Smooth muscle cell (in vitro differentiated cells): ENCODE data around the gene LINGO3. TPM values are rescaled to one million over a fixed set of nuclear protein-coding genes. Genes with fewer than 3 reads are reported as not detected.

Experiments used
- DNase-seq: peaks from one replicate; lab custom pipeline; 2025; ENCODE audit not compliant: unreplicated experiment; lab: John Stamatoyannopoulos, UW
- H2AFZ ChIP-seq: fragments of 200-600 bp; sonication (generic); 2 replicates; pipeline ENCODE4 v1.6.0; 2016; ENCODE audit warnings: antibody characterized with exemption, low read depth, mild to moderate bottlenecking
- H3F3A ChIP-seq: fragments of 200-600 bp; sonication (generic); 2 replicates; pipeline ENCODE4 v1.6.0; 2017; ENCODE audit warnings: antibody characterized with exemption, low read depth
- H3K27ac ChIP-seq: fragments of 200-600 bp; sonication (generic); 2 replicates; pipeline ENCODE4 v1.5.1; 2016; ENCODE audit warnings: low read depth, mild to moderate bottlenecking
- H3K27me3 ChIP-seq: fragments of 200-600 bp; sonication (generic); 2 replicates; pipeline ENCODE4 v1.6.1; 2016; ENCODE audit warnings: low read depth, mild to moderate bottlenecking
- H3K36me3 ChIP-seq: fragments of 200-600 bp; sonication (generic); 2 replicates; pipeline ENCODE4 v1.5.1; 2016; ENCODE audit warnings: low read depth
- H3K4me1 ChIP-seq: fragments of 200-600 bp; sonication (generic); 2 replicates; pipeline ENCODE4 v1.5.1; 2016; ENCODE audit warnings: low read depth
- H3K4me2 ChIP-seq: fragments of 200-600 bp; sonication (generic); 2 replicates; pipeline ENCODE4 v1.6.0; 2016; ENCODE audit warnings: mild to moderate bottlenecking
- H3K4me3 ChIP-seq: fragments of 200-600 bp; sonication (generic); 2 replicates; pipeline ENCODE4 v1.5.1; 2016; ENCODE audit warnings: mild to moderate bottlenecking
- H3K79me2 ChIP-seq: fragments of 200-600 bp; sonication (generic); 2 replicates; pipeline ENCODE4 v1.6.0; 2016; ENCODE audit warnings: low read depth, mild to moderate bottlenecking
- H3K9ac ChIP-seq: fragments of 200-600 bp; sonication (generic); 2 replicates; pipeline ENCODE4 v1.6.0; 2016; ENCODE audit warnings: low read depth
- H3K9me3 ChIP-seq: fragments of 200-600 bp; sonication (generic); replicated peaks from 2 replicates; pipeline ENCODE4 v1.5.1; 2016; ENCODE audit warnings: low read depth
- H4K20me1 ChIP-seq: fragments of 200-600 bp; sonication (generic); 2 replicates; pipeline ENCODE4 v1.6.0; 2016; ENCODE audit warnings: low read depth
- WGBS: methylation state at CpG from one replicate; pipeline ENCODE4 v1.1.7; 2016; ENCODE audit warnings: low lambda C conversion rate; 5-methylcytosine and 5-hydroxymethylcytosine counted together
- polyA plus RNA-seq: library from polyadenylated mRNA; unstranded; fragments of >200 nt; fragmentation: Nextera tagmentation; extraction: Ambion mirVana; gene quantifications from 2 replicates; pipeline ENCODE4 v1.2.1, GENCODE V29; 2016
- total RNA-seq: library from RNA; depleted of rRNA; stranded (reverse); fragments of >200 nt; gene quantifications from 2 replicates; pipeline ENCODE4 v1.2.3, GENCODE V29; 2014
- TF ChIP-seq, protein P1 (sequence below): fragments of 200-600 bp; sonication (generic); IDR thresholded peaks from 2 replicates; pipeline ENCODE4 v1.5.1; 2017; ENCODE audit warnings: borderline replicate concordance, mild to moderate bottlenecking, antibody characterized with exemption; ENCODE audit not compliant: insufficient read depth, poor library complexity, severe bottlenecking

LINGO3 gene
- total and polyA plus RNA-seq, 2 experiments from 2014 or later: 0.31 TPM; not detected in 1

DNA sequence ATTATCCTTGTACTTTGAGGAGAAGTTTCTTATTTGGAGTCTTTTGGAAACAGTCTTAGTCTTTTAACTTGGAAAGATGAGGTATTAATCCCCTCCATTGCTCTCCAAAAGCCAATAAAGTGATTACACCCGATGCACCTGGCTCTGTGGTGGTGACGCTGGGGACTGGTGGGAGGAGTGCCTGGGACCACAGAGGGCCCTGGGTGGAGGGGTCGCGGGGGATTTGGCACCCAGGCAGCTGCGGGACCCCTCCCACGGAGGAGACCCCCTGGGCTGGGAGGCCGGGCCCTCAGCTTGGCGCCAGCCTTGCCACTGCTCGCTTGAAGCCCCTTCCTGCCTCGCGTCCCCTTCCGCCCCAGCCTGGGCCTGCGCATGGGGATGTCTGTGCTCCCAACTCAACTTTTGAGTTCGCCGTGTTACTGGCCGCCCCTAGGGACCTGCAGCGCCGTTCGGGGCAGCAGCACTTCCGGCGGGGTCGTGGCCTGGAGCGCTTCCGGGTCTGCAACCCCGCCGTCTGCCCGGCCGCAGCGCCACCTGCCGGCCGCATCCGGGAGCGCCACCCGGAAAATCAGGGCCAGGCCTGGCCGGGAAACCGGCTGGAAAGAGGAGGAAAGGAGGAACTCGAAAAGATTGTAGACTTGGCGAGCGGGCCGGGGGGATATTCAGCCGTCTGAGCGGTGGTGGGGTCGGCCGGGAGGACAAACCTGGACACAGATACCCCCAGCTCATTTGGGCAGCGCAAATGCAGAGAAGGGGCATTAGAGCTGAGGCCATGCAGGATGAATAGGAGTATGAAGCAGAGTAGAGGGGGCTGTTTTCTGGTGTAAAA, 34.4 kb downstream of the LINGO3 start:
- Histone ChIP-seq H3K4me3 (peak overlapping the region; percentile 30), H3K9me3 (no peaks in the 10 kb centered on the region), H3F3A (peaks cover 36% of the 10 kb centered on the region), H4K20me1 (peaks cover 82% of the 10 kb centered on the region), H2AFZ (no peak overlapping the region), H3K4me2 (peak overlapping the region; percentile 100), H3K27me3 (no peaks in the 10 kb centered on the region), H3K9ac (no peak overlapping the region), H3K79me2 (peaks cover 58% of the 10 kb centered on the region), H3K27ac (peak overlapping the region; percentile 56), H3K36me3 (no peaks in the 10 kb centered on the region), H3K4me1 (peaks cover 24% of the 10 kb centered on the region)
- TF ChIP-seq, protein P1, sequence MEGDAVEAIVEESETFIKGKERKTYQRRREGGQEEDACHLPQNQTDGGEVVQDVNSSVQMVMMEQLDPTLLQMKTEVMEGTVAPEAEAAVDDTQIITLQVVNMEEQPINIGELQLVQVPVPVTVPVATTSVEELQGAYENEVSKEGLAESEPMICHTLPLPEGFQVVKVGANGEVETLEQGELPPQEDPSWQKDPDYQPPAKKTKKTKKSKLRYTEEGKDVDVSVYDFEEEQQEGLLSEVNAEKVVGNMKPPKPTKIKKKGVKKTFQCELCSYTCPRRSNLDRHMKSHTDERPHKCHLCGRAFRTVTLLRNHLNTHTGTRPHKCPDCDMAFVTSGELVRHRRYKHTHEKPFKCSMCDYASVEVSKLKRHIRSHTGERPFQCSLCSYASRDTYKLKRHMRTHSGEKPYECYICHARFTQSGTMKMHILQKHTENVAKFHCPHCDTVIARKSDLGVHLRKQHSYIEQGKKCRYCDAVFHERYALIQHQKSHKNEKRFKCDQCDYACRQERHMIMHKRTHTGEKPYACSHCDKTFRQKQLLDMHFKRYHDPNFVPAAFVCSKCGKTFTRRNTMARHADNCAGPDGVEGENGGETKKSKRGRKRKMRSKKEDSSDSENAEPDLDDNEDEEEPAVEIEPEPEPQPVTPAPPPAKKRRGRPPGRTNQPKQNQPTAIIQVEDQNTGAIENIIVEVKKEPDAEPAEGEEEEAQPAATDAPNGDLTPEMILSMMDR: peak; percentile 99
- DNase-seq: peak; percentile 40
- WGBS: 19% methylated on average over 44 of the region's 45 CpGs

DNA sequence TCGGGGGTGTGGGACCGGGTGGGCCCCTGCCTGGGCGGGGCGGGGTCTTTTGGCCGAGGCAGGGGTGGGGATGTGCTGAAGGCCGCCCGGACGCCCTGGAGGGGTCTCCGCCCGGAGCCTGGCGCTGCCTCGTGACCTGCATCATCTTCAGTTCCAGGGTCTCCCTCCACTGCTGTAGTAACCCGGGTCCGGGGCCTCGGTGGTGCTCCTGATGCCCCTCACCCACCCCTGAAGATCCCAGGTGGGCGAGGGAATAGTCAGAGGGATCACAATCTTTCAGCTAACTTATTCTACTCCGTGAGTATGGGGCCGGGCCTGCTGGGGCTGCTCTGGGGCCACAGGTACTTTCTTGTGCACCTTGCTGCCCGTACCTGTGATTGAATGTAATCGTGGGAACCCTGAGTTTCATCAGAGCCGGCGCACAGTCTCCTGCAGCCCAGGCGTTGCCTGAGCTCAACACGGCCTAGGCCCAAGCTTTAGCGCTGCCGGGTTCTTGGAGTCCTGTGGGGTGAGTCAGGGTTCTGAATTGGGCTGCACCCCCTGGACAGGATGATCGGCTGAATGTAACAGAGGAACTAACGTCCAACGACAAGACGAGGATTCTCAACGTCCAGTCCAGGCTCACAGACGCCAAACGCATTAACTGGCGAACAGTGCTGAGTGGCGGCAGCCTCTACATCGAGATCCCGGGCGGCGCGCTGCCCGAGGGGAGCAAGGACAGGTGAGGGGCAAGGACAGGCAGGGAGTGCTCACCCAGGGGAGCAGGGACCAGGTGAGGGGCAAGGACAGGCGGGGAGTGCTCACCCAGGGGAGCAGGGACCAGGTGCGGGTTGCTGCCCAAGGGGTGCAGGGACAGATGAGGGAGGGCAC, 36.5 kb downstream of the LINGO3 start:
- H3K27me3 ChIP-seq: no peaks in the 10 kb centered on the region
- H4K20me1 ChIP-seq: peaks cover 69% of the 10 kb centered on the region
- H3K9me3 ChIP-seq: no peaks in the 10 kb centered on the region
- peak overlapping the region; percentile 100 for H3K4me2 ChIP-seq
- H3K36me3 ChIP-seq: no peaks in the 10 kb centered on the region
- 46% methylated on average over 30 of the region's 43 CpGs for WGBS
- H3F3A ChIP-seq: peaks cover 36% of the 10 kb centered on the region
- peaks cover 24% of the 10 kb centered on the region for H3K4me1 ChIP-seq
- H3K9ac ChIP-seq: peak overlapping the region; percentile 99
- peak overlapping the region; percentile 95 for H3K27ac ChIP-seq
- TF ChIP-seq, protein P1: no peak
- no peak overlapping the region for H2AFZ ChIP-seq
- peak overlapping the region; percentile 99 for H3K4me3 ChIP-seq
- no peak for DNase-seq
- H3K79me2 ChIP-seq: peaks cover 60% of the 10 kb centered on the region

DNA sequence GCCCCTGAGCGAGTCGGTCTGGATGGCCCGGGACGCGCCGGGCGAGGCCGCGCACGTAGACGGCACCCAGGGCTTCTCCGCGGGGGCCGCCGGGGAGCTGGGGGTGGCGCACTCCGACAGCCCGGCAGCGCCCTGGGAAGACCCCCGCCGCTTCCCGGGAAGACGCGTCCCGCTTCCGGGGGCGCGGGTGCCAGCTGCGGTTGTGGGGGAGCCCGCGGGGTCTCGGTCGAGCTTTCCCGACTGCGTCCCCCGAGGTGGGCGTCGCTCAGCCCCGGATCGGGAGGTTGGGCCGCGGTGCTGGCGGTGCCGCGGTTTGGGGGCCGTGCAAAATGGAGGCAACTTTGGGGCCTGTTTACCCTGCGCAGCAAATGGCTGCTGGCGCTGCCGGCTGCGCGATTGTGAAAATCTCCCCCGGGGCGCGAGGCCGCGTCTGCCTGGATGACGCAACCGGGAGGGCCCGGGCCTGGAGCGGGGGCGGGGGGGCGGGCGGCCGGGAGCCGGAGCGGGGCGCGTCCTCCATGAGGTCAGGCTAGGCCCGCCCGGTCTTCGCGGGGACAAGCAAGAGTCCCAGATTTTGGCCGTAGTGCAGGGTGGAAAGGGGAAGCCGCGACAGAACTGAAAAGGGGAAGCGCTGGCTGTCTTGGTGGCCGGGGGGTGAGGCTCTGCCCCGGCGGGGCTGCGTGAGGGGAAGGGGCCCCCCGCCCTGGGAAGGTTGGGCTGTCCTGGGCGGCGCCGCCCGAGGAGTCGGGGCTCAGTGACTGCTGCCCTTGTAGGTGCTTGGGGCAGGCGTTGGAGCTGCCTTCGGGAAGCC, 37.3 kb downstream of the LINGO3 start:
- H3K36me3 ChIP-seq: no peaks in the 10 kb centered on the region
- H3F3A ChIP-seq: peaks cover 36% of the 10 kb centered on the region
- peak overlapping the region; percentile 100 for H3K4me2 ChIP-seq
- peak overlapping the region; percentile 99 for H3K4me3 ChIP-seq
- no peaks in the 10 kb centered on the region for H3K27me3 ChIP-seq
- peaks cover 24% of the 10 kb centered on the region for H3K4me1 ChIP-seq
- peaks cover 60% of the 10 kb centered on the region for H3K79me2 ChIP-seq
- peak overlapping the region; percentile 99 for H3K9ac ChIP-seq
- no peak overlapping the region for H2AFZ ChIP-seq
- peaks cover 62% of the 10 kb centered on the region for H4K20me1 ChIP-seq
- no peaks in the 10 kb centered on the region for H3K9me3 ChIP-seq
- peak overlapping the region; percentile 95 for H3K27ac ChIP-seq
- peak; percentile 64 for DNase-seq
- TF ChIP-seq, protein P1: no peak
- 1% methylated on average over 66 of the region's 88 CpGs for WGBS
